Measurements from ENCODE around the gene PLCXD1.

The PLCXD1 gene

DNA sequence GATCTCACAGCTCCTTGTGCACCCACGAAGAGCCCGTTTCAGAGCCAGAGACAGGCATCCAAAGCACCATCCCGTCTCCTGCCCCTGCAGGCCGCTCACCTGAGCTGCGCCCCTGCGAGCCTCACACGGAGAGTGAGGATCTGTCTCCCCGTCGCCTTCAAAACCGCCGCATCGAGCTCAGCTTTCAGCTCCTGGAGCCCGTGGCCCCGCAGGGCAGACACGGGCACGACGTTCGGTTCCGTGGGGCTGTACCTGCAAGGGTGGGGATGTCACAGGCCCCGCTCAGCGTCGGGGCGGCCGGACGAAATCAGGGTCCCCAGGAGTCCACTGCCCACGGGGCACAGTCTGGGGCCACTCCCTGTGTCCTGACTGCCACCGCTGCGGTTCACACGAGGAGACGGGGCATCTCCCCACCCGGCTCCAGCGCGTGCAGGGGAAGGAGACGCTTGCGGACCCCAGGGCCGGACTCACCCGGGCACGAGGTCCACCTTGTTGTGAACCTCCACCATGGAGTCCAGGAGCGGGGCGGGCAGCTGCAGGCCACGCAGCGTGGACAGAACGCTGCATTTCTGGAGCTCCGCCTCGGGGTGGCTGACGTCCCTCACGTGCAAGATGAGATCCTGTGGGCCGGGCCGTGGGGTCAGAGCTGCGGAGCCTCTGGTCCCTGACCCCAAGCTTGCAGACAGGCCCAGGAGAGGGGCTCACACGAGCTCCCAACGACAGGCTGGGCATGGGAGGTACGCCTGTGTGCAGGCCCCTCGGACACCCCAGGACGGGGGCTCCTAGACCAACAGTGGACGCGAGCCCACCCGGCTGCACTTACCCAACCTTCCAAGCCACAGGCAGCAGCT, 26.3 kb downstream of the PLCXD1 start:
- TF ChIP-seq EP300 (IDR thresholded peaks at IDR 0.05; ENCODE audit: borderline replicate concordance): no peak
- no peak for TF ChIP-seq MAX (IDR thresholded peaks at IDR 0.05)
- no peak for TF ChIP-seq ZBTB7A (IDR thresholded peaks at IDR 0.05; ENCODE audit: low read depth)
- TF ChIP-seq FOXM1 (IDR thresholded peaks at IDR 0.05; ENCODE audit: borderline replicate concordance, low read depth): no peak
- TF ChIP-seq NFIC (IDR thresholded peaks at IDR 0.05): no peak
- no peak for TF ChIP-seq TAF1 (IDR thresholded peaks at IDR 0.05; ENCODE audit: low read depth)
- no peak for TF ChIP-seq USF1 (IDR thresholded peaks at IDR 0.05)
- no peak for TF ChIP-seq CEBPB (IDR thresholded peaks at IDR 0.05)
- no peak for TF ChIP-seq REST (IDR thresholded peaks at IDR 0.05; ENCODE audit: low read depth)
- TF ChIP-seq RAD21 (IDR thresholded peaks at IDR 0.05; ENCODE audit: low read depth): no peak
- TF ChIP-seq TCF12 (IDR thresholded peaks at IDR 0.05; ENCODE audit: low read depth): no peak
- TF ChIP-seq YY1 (IDR thresholded peaks at IDR 0.05; ENCODE audit: low read depth): no peak
- TF ChIP-seq CREB1 (IDR thresholded peaks at IDR 0.05; ENCODE audit: low read depth): no peak
- no peak for TF ChIP-seq TEAD4 (IDR thresholded peaks at IDR 0.05)
- TF ChIP-seq EGR1 (IDR thresholded peaks at IDR 0.05): no peak

- no peak for TF ChIP-seq NFIC (IDR thresholded peaks at IDR 0.05)
Observed at GRCh38 chrX:308821-309520, 27.8 kb downstream of the PLCXD1 start.

GRCh38 chrX:310621-311155, 29.5 kb downstream of the PLCXD1 start:
- TF ChIP-seq YY1 (IDR thresholded peaks at IDR 0.05; ENCODE audit: low read depth) (no peak), ZBTB7A (IDR thresholded peaks at IDR 0.05; ENCODE audit: low read depth) (no peak), EGR1 (IDR thresholded peaks at IDR 0.05) (no peak), CREB1 (IDR thresholded peaks at IDR 0.05; ENCODE audit: low read depth) (no peak), TAF1 (IDR thresholded peaks at IDR 0.05; ENCODE audit: low read depth) (no peak), FOXM1 (IDR thresholded peaks at IDR 0.05; ENCODE audit: borderline replicate concordance, low read depth) (no peak), REST (IDR thresholded peaks at IDR 0.05; ENCODE audit: low read depth) (no peak), USF1 (IDR thresholded peaks at IDR 0.05) (no peak), RAD21 (IDR thresholded peaks at IDR 0.05; ENCODE audit: low read depth) (no peak), TCF12 (IDR thresholded peaks at IDR 0.05; ENCODE audit: low read depth) (no peak), MAX (IDR thresholded peaks at IDR 0.05) (no peak), TEAD4 (IDR thresholded peaks at IDR 0.05) (no peak), NFIC (IDR thresholded peaks at IDR 0.05) (no peak), EP300 (IDR thresholded peaks at IDR 0.05; ENCODE audit: borderline replicate concordance) (no peak), CEBPB (IDR thresholded peaks at IDR 0.05) (no peak)

GRCh38 chrX:311156-312129, 30.3 kb downstream of the PLCXD1 start:
- TF ChIP-seq CEBPB (IDR thresholded peaks at IDR 0.05) (no peak), EP300 (IDR thresholded peaks at IDR 0.05; ENCODE audit: borderline replicate concordance) (no peak), NFIC (IDR thresholded peaks at IDR 0.05) (no peak), TEAD4 (IDR thresholded peaks at IDR 0.05) (no peak), MAX (IDR thresholded peaks at IDR 0.05) (no peak), ZBTB7A (IDR thresholded peaks at IDR 0.05; ENCODE audit: low read depth) (no peak), TCF12 (IDR thresholded peaks at IDR 0.05; ENCODE audit: low read depth) (no peak), FOXM1 (IDR thresholded peaks at IDR 0.05; ENCODE audit: borderline replicate concordance, low read depth) (no peak), TAF1 (IDR thresholded peaks at IDR 0.05; ENCODE audit: low read depth) (no peak), REST (IDR thresholded peaks at IDR 0.05; ENCODE audit: low read depth) (no peak), EGR1 (IDR thresholded peaks at IDR 0.05) (no peak), YY1 (IDR thresholded peaks at IDR 0.05; ENCODE audit: low read depth) (no peak), RAD21 (IDR thresholded peaks at IDR 0.05; ENCODE audit: low read depth) (no peak), CREB1 (IDR thresholded peaks at IDR 0.05; ENCODE audit: low read depth) (no peak), USF1 (IDR thresholded peaks at IDR 0.05) (no peak)
